Naive thymus-derived CD4-positive, alpha-beta T cell (primary cell): ENCODE measurements around the gene CD3G. TPM values are rescaled to one million over a fixed set of nuclear protein-coding genes. Genes with fewer than 3 reads are reported as not detected.

Experiments
- ATAC-seq: fragments of 150-1000 bp; cut with Tn5 transposase; 2 replicates; pipeline ENCODE4 v1.10.0; 2021; ENCODE audit warnings: mild to moderate bottlenecking, moderate library complexity
- CTCF ChIA-PET: fragments of 350-600 bp; sonication (Branson Sonifier 250); formaldehyde crosslinking; loops from one replicate; lab custom pipeline; 2021; ENCODE audit warnings: antibody characterized with exemption; lab: Charles Lee
- POLR2A ChIA-PET: fragments of 350-600 bp; sonication (Branson Sonifier 250); formaldehyde crosslinking; loops from one replicate; lab custom pipeline; 2021; ENCODE audit warnings: antibody characterized with exemption, inconsistent platforms; lab: Charles Lee
- DNase-seq, 9 donors: peaks; one replicate each; pipeline versions ENCODE4 v3.0.0 to v3.0.0-alpha.2; 2020 to 2022; ENCODE audit warnings: mixed read lengths in 1 of 9
- H3K27ac ChIP-seq: one replicate; pipeline ENCODE4 v1.7.0; 2013; ENCODE audit warnings: mild to moderate bottlenecking, low read depth, low read length, moderate library complexity
- H3K27me3 ChIP-seq, 2 donors: one replicate each; pipeline ENCODE4 v1.7.0; 2013; ENCODE audit warnings: low read length in 2 of 2, mild to moderate bottlenecking in 2 of 2, moderate library complexity in 2 of 2; ENCODE audit not compliant: control insufficient read depth in 2 of 2, insufficient read depth in 2 of 2
- H3K36me3 ChIP-seq, 3 experiments: 1 replicate in 2 of 3; 2 replicates in 1 of 3; pipeline ENCODE4 v1.7.0; 2013; ENCODE audit warnings: low read length in 3 of 3, mild to moderate bottlenecking in 3 of 3, moderate library complexity in 1 of 3; ENCODE audit not compliant: insufficient read depth in 3 of 3, control insufficient read depth in 2 of 3
- H3K4me1 ChIP-seq, 2 donors: one replicate each; pipeline ENCODE4 v1.7.0; 2013; ENCODE audit warnings: low read length in 2 of 2, mild to moderate bottlenecking in 2 of 2, moderate library complexity in 1 of 2; ENCODE audit not compliant: control insufficient read depth in 2 of 2, insufficient read depth in 2 of 2
- H3K4me3 ChIP-seq: 2 replicates; pipeline ENCODE4 v1.7.0; 2013; ENCODE audit warnings: mild to moderate bottlenecking, low read length
- H3K9me3 ChIP-seq, 3 experiments: 1 replicate in 2 of 3; 2 replicates in 1 of 3; pipeline ENCODE4 v1.7.0; 2013; ENCODE audit warnings: low read length in 3 of 3; ENCODE audit not compliant: control insufficient read depth in 2 of 3
- H3K27ac Mint-ChIP-seq, 9 donors: one replicate each; pipeline ENCODE4 v1.8.0; 2020 to 2022; ENCODE audit warnings: mixed read lengths in 9 of 9, mild to moderate bottlenecking in 8 of 9, moderate library complexity in 5 of 9, inconsistent platforms in 2 of 9
- H3K27me3 Mint-ChIP-seq, 5 donors: one replicate each; pipeline ENCODE4 v1.8.0; 2021 to 2022; ENCODE audit warnings: mixed read lengths in 5 of 5, mild to moderate bottlenecking in 1 of 5
- H3K36me3 Mint-ChIP-seq, 5 donors: one replicate each; pipeline ENCODE4 v1.8.0; 2020 to 2022; ENCODE audit warnings: mixed read lengths in 5 of 5, mild to moderate bottlenecking in 3 of 5, inconsistent platforms in 1 of 5
- H3K4me1 Mint-ChIP-seq, 7 donors: one replicate each; pipeline ENCODE4 v1.8.0; 2020 to 2022; ENCODE audit warnings: mixed read lengths in 7 of 7, mild to moderate bottlenecking in 3 of 7, inconsistent platforms in 1 of 7
- H3K4me3 Mint-ChIP-seq, 10 donors: one replicate each; pipeline ENCODE4 v1.8.0; 2020 to 2022; ENCODE audit warnings: mild to moderate bottlenecking in 10 of 10, mixed read lengths in 10 of 10, moderate library complexity in 6 of 10, inconsistent platforms in 2 of 10
- H3K9me3 Mint-ChIP-seq, 11 donors: one replicate each; pipeline ENCODE4 v1.8.0; 2020 to 2022; ENCODE audit warnings: mixed read lengths in 11 of 11, mild to moderate bottlenecking in 4 of 11, inconsistent platforms in 1 of 11, moderate library complexity in 1 of 11
- intact Hi-C, 2 donors: fragments of 100-400 bp; cut with micrococcal nuclease; formaldehyde crosslinking; loops; one replicate each; pipeline ENCODE4 v1.15.1; 2023
- polyA plus RNA-seq, 2 donors: library from polyadenylated mRNA; unstranded; fragments of 300-500 nt; fragmentation: Illumina TruSeq; gene quantifications; one replicate each; pipeline ENCODE4 v1.2.3, GENCODE V29; 2021
- total RNA-seq, 6 experiments: library from RNA in 5 of 6; stranded (reverse) in 5 of 6; gene quantifications; 1 replicate in 5 of 6; 2 replicates in 1 of 6; pipeline ENCODE4 v1.2.3 and lab custom pipeline; 2021 to 2026

CD3G gene
- total and polyA plus RNA-seq, 7 experiments from 2014 or later: 122 to 459 (median 197) TPM

- H3K27me3 ChIP-seq: no peaks in the 10 kb centered on the region
- H3K4me1 ChIP-seq: peaks cover 55 to 83% of the 10 kb centered on the region in 2 donors
- H3K4me3 ChIP-seq: no peak overlapping the region
- ChIA-PET CTCF (interaction anchor here (0.6 to 1.9 kb wide), 10 partner anchors 8 to 112 kb away, joined by 3 to 12 read pairs (median 4); partner anchors contain the start of gene CD3D), POLR2A (interaction anchor here (5.0 kb wide), 1 partner anchor 11 kb away, joined by 31 read pairs; no protein-coding TSS in a partner anchor)
- Mint-ChIP-seq H3K4me3 (peak overlapping the region in 8 of 10 donors; percentile 29 to 95 (median 52)), H3K4me1 (peaks cover 60 to 93% (median 86%) of the 10 kb centered on the region in 7 donors), H3K9me3 (peaks cover 0 to 3% (median 0%) of the 10 kb centered on the region in 11 donors), H3K27me3 (no peaks in the 10 kb centered on the region), H3K27ac (peak overlapping the region; percentile 36 to 100 (median 93)), H3K36me3 (peaks cover 24 to 78% (median 68%) of the 10 kb centered on the region in 5 donors)
- DNase-seq: no peak
- H3K27ac ChIP-seq: peak overlapping the region; percentile 52
- peaks cover 37 to 60% (median 42%) of the 10 kb centered on the region in 3 experiments for H3K36me3 ChIP-seq
- intact Hi-C loops: no loop called here
- no peaks in the 10 kb centered on the region for H3K9me3 ChIP-seq
- no peak for ATAC-seq
These were observed 33.2 kb upstream of the CD3G start for GRCh38 chr11:118310781-118311485.

DNA sequence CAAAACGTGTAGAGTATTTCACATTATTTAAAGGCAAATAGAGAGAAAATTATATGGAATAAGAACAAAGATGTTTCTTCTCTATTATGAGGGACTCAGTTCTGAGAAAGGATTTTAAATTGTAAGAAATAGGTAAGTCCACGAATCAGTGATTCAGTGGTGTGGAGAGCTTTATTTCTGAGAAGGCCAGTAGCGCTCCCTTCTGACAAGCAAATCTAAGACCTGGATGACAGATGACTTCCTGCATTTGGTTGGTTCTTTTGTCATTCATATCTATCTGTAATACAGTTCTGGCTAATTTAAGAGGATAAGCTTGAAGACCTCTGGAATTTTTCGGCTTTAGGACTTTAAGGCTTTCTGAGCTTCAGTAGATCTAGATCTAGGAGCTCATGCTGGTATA lies 32.6 kb upstream of the CD3G start:
- Histone ChIP-seq H3K36me3 (peaks cover 37 to 60% (median 42%) of the 10 kb centered on the region in 3 experiments), H3K27me3 (no peaks in the 10 kb centered on the region), H3K27ac (peak overlapping the region; percentile 52), H3K9me3 (no peaks in the 10 kb centered on the region), H3K4me3 (no peak overlapping the region), H3K4me1 (peaks cover 60 to 88% of the 10 kb centered on the region in 2 donors)
- Mint-ChIP-seq H3K27ac (peak overlapping the region; percentile 36 to 100 (median 93)), H3K9me3 (peaks cover 0 to 4% (median 0%) of the 10 kb centered on the region in 11 donors), H3K4me1 (peaks cover 64 to 97% (median 91%) of the 10 kb centered on the region in 7 donors), H3K27me3 (no peaks in the 10 kb centered on the region), H3K4me3 (peak overlapping the region in 7 of 10 donors; percentile 9 to 95 (median 58)), H3K36me3 (peaks cover 24 to 75% (median 65%) of the 10 kb centered on the region in 5 donors)
- ChIA-PET POLR2A (interaction anchor here (0.6 to 5.0 kb wide), 2 partner anchors 8 to 12 kb away, joined by 3 to 31 read pairs; no protein-coding TSS in a partner anchor), CTCF (interaction anchor here (0.6 to 1.9 kb wide), 13 partner anchors 8 to 997 kb away, joined by 3 to 12 read pairs (median 4); partner anchors contain the start of gene CD3D)
- intact Hi-C loops: no loop called here
- no peak for ATAC-seq
- DNase-seq: peak in 2 of 9 donors; percentile 22 to 23

DNA sequence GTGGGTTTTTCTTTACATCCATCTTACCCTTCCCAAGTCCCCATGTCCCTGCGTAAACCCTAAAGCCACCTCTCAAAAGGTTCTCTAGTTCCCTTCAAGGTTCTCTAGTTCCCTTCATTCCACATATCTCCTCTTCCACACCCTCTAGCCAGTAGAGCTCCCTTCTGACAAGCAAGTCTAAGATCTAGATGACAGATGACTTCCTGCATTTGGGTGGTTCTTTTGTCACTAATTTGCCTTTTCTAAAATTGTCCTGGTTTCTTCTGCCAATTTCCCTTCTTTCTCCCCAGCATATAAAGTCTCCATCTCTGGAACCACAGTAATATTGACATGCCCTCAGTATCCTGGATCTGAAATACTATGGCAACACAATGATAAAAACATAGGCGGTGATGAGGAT lies 31.8 kb upstream of the CD3G start:
- H3K27ac Mint-ChIP-seq: peak overlapping the region; percentile 66 to 100 (median 93)
- H3K4me3 Mint-ChIP-seq: peak overlapping the region; percentile 0 to 95 (median 48)
- H3K4me1 Mint-ChIP-seq: peaks cover 66 to 97% (median 91%) of the 10 kb centered on the region in 7 donors
- H3K9me3 Mint-ChIP-seq: peaks cover 0 to 5% (median 0%) of the 10 kb centered on the region in 11 donors
- DNase-seq: no peak
- peaks cover 65 to 87% of the 10 kb centered on the region in 2 donors for H3K4me1 ChIP-seq
- H3K27me3 ChIP-seq: no peaks in the 10 kb centered on the region
- peak overlapping the region; percentile 52 for H3K27ac ChIP-seq
- no peak for ATAC-seq
- ChIA-PET POLR2A (interaction anchor here (0.6 kb wide), 1 partner anchor 9 kb away, joined by 3 read pairs; no protein-coding TSS in a partner anchor), CTCF (interaction anchor here (0.8 to 1.7 kb wide), 8 partner anchors 9 to 42 kb away, joined by 3 to 12 read pairs (median 4); partner anchors contain the start of gene CD3D)
- H3K36me3 ChIP-seq: peaks cover 37 to 60% (median 42%) of the 10 kb centered on the region in 3 experiments
- H3K4me3 ChIP-seq: no peak overlapping the region
- H3K9me3 ChIP-seq: no peaks in the 10 kb centered on the region
- peaks cover 24 to 72% (median 61%) of the 10 kb centered on the region in 5 donors for H3K36me3 Mint-ChIP-seq
- intact Hi-C loops: no loop called here
- H3K27me3 Mint-ChIP-seq: no peaks in the 10 kb centered on the region

DNA sequence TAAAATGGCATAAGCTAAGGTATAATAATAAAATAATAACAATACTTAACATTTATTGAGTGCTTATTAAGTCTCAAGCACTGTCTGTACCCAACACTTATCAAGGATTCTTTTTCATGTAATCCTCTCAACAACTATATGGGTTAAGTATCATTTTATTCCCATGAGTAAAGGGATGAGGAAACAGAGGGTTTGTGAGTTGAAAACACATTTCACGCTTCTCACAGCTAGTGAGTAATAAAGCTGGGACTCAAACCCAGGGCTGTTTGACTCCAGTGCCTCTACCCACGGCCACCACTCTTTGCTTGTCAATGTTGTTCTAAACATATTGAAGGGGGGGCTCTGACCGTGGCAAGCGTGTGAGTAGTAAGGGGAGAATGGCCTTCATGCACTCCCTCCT lies 30.9 kb upstream of the CD3G start:
- POLR2A ChIA-PET: interaction anchor here (0.9 kb wide), 1 partner anchor 14 kb away, joined by 3 read pairs; no protein-coding TSS in a partner anchor
- intact Hi-C loops: no loop called here
- peaks cover 63 to 98% (median 91%) of the 10 kb centered on the region in 7 donors for H3K4me1 Mint-ChIP-seq
- H3K4me1 ChIP-seq: peaks cover 65 to 87% of the 10 kb centered on the region in 2 donors
- no peak for ATAC-seq
- peak overlapping the region; percentile 52 for H3K27ac ChIP-seq
- H3K9me3 Mint-ChIP-seq: peaks cover 0 to 6% (median 0%) of the 10 kb centered on the region in 11 donors
- no peaks in the 10 kb centered on the region for H3K27me3 ChIP-seq
- CTCF ChIA-PET: interaction anchor here (2.0 kb wide), 1 partner anchor 17 kb away, joined by 13 read pairs; no protein-coding TSS in a partner anchor
- no peak overlapping the region for H3K4me3 ChIP-seq
- no peak for DNase-seq
- H3K4me3 Mint-ChIP-seq: peak overlapping the region in 1 of 10 donors; percentile 95
- no peaks in the 10 kb centered on the region for H3K27me3 Mint-ChIP-seq
- H3K36me3 Mint-ChIP-seq: peaks cover 24 to 69% (median 56%) of the 10 kb centered on the region in 5 donors
- H3K9me3 ChIP-seq: no peaks in the 10 kb centered on the region
- peaks cover 34 to 60% (median 41%) of the 10 kb centered on the region in 3 experiments for H3K36me3 ChIP-seq
- peak overlapping the region in 8 of 9 donors; percentile 89 to 100 (median 98) for H3K27ac Mint-ChIP-seq

DNA sequence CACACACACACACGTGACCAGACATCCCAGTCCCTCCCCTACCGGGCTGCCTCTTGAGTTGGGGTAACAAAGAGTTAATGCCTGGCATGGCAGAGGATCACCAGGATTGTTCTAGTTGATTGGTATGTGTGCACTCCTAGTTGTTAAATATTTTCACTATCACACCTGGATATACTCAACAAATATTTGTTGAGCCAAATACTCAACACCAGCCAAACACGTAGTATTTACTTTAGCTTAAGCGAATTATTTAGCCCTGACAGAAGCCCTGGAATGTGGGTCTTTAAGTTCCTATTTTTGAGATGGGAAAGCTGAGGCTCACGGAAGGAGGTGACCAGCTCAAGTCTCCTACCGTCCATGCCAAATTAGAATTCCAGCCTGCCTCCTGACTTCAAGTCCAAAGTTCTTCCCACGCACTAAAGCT lies 29.1 kb upstream of the CD3G start:
- Histone ChIP-seq H3K27ac (peak overlapping the region; percentile 72), H3K9me3 (no peaks in the 10 kb centered on the region), H3K36me3 (peaks cover 29 to 51% (median 34%) of the 10 kb centered on the region in 3 experiments), H3K4me3 (no peak overlapping the region), H3K4me1 (peaks cover 71 to 96% of the 10 kb centered on the region in 2 donors), H3K27me3 (no peaks in the 10 kb centered on the region)
- ChIA-PET POLR2A (no interaction called here), CTCF (no interaction called here)
- intact Hi-C loops: no loop called here
- Mint-ChIP-seq H3K4me3 (peak overlapping the region; percentile 61 to 88 (median 82)), H3K36me3 (peaks cover 18 to 66% (median 48%) of the 10 kb centered on the region in 5 donors), H3K27ac (peak overlapping the region; percentile 93 to 100 (median 98)), H3K4me1 (peaks cover 69 to 98% (median 93%) of the 10 kb centered on the region in 7 donors), H3K27me3 (no peaks in the 10 kb centered on the region), H3K9me3 (peaks cover 0 to 8% (median 0%) of the 10 kb centered on the region in 11 donors)
- ATAC-seq: no peak
- no peak for DNase-seq

DNA sequence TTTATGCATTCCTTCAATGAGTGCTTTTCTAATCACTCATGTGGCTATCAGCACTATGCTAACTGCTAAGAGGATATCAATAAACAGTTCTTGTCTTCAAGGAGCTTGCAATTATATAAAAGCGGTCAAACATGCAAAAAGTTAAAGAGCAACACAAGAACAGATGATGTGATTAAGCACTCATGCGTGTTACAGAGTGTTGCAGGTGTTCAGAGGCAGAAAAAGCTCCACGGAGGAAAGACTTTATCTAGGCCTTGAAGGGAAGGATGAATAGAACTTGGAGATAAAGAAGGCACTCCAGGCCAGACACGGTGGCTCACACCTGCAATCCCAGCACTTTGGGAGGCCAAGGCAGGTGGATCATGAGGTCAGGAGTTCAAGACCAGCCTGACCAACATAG lies 26.0 kb upstream of the CD3G start:
- H3K4me3 Mint-ChIP-seq: peak overlapping the region; percentile 4 to 87 (median 68)
- CTCF ChIA-PET: no interaction called here
- H3K27me3 ChIP-seq: no peaks in the 10 kb centered on the region
- H3K9me3 ChIP-seq: no peaks in the 10 kb centered on the region
- POLR2A ChIA-PET: no interaction called here
- ATAC-seq (no peak), DNase-seq (no peak)
- peak overlapping the region; percentile 42 to 100 (median 97) for H3K27ac Mint-ChIP-seq
- H3K4me3 ChIP-seq: peak overlapping the region; percentile 14
- H3K36me3 ChIP-seq: peaks cover 13 to 24% (median 14%) of the 10 kb centered on the region in 3 experiments
- peaks cover 0 to 8% (median 1%) of the 10 kb centered on the region in 11 donors for H3K9me3 Mint-ChIP-seq
- H3K27me3 Mint-ChIP-seq: no peaks in the 10 kb centered on the region
- H3K36me3 Mint-ChIP-seq: peaks cover 9 to 57% (median 42%) of the 10 kb centered on the region in 5 donors
- peaks cover 50 to 96% of the 10 kb centered on the region in 2 donors for H3K4me1 ChIP-seq
- H3K4me1 Mint-ChIP-seq: peaks cover 66 to 99% (median 86%) of the 10 kb centered on the region in 7 donors
- intact Hi-C loops: no loop called here
- peak overlapping the region; percentile 61 for H3K27ac ChIP-seq
